GM10847 (cell line): ENCODE measurements around the gene SPHK1.

Experiments used
- POLR2A ChIP-seq: IDR thresholded peaks from 2 replicates; pipeline ENCODE4 v1.6.1; 2011; ENCODE audit not compliant: insufficient read length; ENCODE audit errors: extremely low read depth

Gene SPHK1

GRCh38 chr17:76428511-76428910, 44.1 kb downstream of the SPHK1 start:
- TF ChIP-seq POLR2A, result no peak

- no peak for TF ChIP-seq POLR2A
Measured at GRCh38 chr17:76431509-76431908, 47.1 kb downstream of the SPHK1 start.

GRCh38 chr17:76432004-76432403, 47.6 kb downstream of the SPHK1 start:
- no peak for TF ChIP-seq POLR2A

DNA sequence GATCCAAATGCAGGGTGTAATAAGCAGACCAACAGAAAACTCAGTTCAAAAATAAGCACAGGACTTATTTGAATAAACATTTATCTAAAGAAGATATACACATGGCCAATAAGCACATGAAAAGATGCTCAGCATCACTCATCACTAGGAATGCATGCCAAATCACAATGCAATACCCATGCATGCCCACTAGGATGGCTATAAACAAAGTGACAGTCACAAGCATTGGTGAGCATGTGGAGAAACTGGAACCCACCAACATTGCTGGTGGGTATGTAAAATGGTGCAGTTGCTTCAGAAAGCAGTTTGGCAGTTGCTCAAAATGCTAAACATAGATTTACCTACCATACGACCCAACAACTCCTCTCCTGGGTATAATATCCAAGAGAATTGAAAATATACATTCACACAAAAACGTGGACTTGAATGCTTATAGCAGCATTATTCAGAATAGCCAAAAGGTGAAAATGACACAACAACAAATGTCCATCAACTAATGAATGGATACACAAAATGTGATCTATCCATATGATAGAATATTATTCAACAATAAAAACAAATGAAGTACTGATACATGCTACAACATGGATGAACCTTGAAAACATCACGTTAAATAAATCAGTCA, 48.4 kb downstream of the SPHK1 start:
- TF ChIP-seq POLR2A, result no peak

GRCh38 chr17:76433693-76434092, 49.3 kb downstream of the SPHK1 start:
- TF ChIP-seq POLR2A, result no peak

- no peak for TF ChIP-seq POLR2A
Measured at GRCh38 chr17:76434870-76435269, 50.5 kb downstream of the SPHK1 start.

- TF ChIP-seq POLR2A, result no peak
Measured at GRCh38 chr17:76435751-76436150, 51.3 kb downstream of the SPHK1 start.
